Transverse colon (tissue), 4 donors: ENCODE results near the gene RBM39. TPM values are rescaled to one million over a fixed set of nuclear protein-coding genes. Genes with fewer than 3 reads are reported as not detected.

Source experiments
- DNase-seq: peaks from one replicate; pipeline ENCODE4 v3.0.0-alpha.2; 2019
- H3K27ac ChIP-seq, 4 donors: fragments of 200-600 bp; sonication (generic); 2 replicates each; pipeline ENCODE4 v1.5.1; 2016 to 2018; ENCODE audit warnings: inconsistent platforms in 4 of 4
- H3K27me3 ChIP-seq: fragments of 200-600 bp; sonication (generic); 2 replicates; pipeline ENCODE4 v1.5.1; 2017; ENCODE audit warnings: inconsistent platforms
- H3K36me3 ChIP-seq, 4 donors: fragments of 200-600 bp; sonication (generic); 2 replicates each; pipeline ENCODE4 v1.5.1; 2017 to 2019; ENCODE audit warnings: inconsistent platforms in 4 of 4
- H3K4me1 ChIP-seq, 4 donors: fragments of 200-600 bp; sonication (generic); 2 replicates each; pipeline ENCODE4 v1.5.1; 2017 to 2020; ENCODE audit warnings: inconsistent platforms in 4 of 4
- H3K4me3 ChIP-seq, 4 donors: fragments of 200-600 bp; sonication (generic); 1 replicate in 1 of 4; 2 replicates in 3 of 4; pipeline versions ENCODE4 v1.5.1 to v1.6.1; 2017 to 2019; ENCODE audit warnings: inconsistent platforms in 4 of 4
- H3K9me3 ChIP-seq, 2 donors: fragments of 200-600 bp; sonication (generic); 2 replicates each; pipeline ENCODE4 v1.5.1; 2017 to 2019; ENCODE audit warnings: inconsistent platforms in 2 of 2
- CTCF ChIP-seq, 5 experiments: fragments of 200-600 bp in 3 of 5; fragments of 450-650 bp in 2 of 5; sonication (generic) in 3 of 5; IDR thresholded peaks; 1 replicate in 2 of 5; 2 replicates in 3 of 5; pipeline ENCODE4 v1.5.1; 2016 to 2017; ENCODE audit warnings: antibody characterized with exemption in 5 of 5, inconsistent platforms in 3 of 5, mild to moderate bottlenecking in 2 of 5, moderate library complexity in 1 of 5
- EP300 ChIP-seq: sonication (generic); formaldehyde crosslinking; IDR thresholded peaks from one replicate; pipeline ENCODE4 v1.6.1; 2017; ENCODE audit warnings: antibody characterized with exemption, low read depth
- POLR2A ChIP-seq: fragments of 450-650 bp; IDR thresholded peaks from one replicate; pipeline ENCODE4 v1.6.1; 2016; ENCODE audit warnings: antibody characterized with exemption, mild to moderate bottlenecking, moderate library complexity
- POLR2AphosphoS5 ChIP-seq, 3 donors: sonication (generic); formaldehyde crosslinking; IDR thresholded peaks; one replicate each; pipeline ENCODE4 v1.6.1; 2016; ENCODE audit warnings: antibody characterized with exemption in 3 of 3
- WGBS, 2 donors: methylation state at CpG; one replicate each; pipeline ENCODE4 v1.1.5; 2018; ENCODE audit warnings: low coverage in 1 of 2; 5-methylcytosine and 5-hydroxymethylcytosine counted together
- in situ Hi-C, 4 donors: fragments of 200-750 bp; cut with MboI; loops; one replicate each; pipeline versions ENCODE4 v1.15.0 to v1.15.1; 2017; ENCODE audit warnings: low sequenced_read_pairs in 3 of 4, low pct_ligation_motif_present in 1 of 4, low pct_unique_long_range_greater_than_20kb in 1 of 4
- intact Hi-C: fragments of 100-400 bp; cut with DNase I; formaldehyde crosslinking; loops from one replicate; pipeline ENCODE4 v1.15.1; 2023; ENCODE audit warnings: low total_unique reads
- total RNA-seq, 4 donors: library from RNA; depleted of rRNA; stranded (reverse); fragments of >200 nt; gene quantifications; one replicate each; pipeline ENCODE4 v1.1.0, GENCODE V29; 2016

Gene RBM39
- total RNA-seq, 4 donors from 2014 or later, result 264 to 721 (median 416) TPM

GRCh38 chr20:35702824-35703695 lies 39.0 kb downstream of the RBM39 start:
- Histone ChIP-seq H3K27me3 (no peaks in the 10 kb centered on the region), H3K4me1 (peaks cover 0 to 22% (median 15%) of the 10 kb centered on the region in 4 donors), H3K9me3 (no peaks in the 10 kb centered on the region), H3K27ac (no peak overlapping the region), H3K4me3 (no peak overlapping the region), H3K36me3 (peaks cover 0 to 58% (median 29%) of the 10 kb centered on the region in 4 donors)
- intact Hi-C loops, result loop anchor here (5.0 kb wide), 1 partner anchor 69 kb away; the partner anchor contains the start of gene PHF20
- no peak for DNase-seq
- no peak for TF ChIP-seq POLR2AphosphoS5 (IDR thresholded peaks at IDR 0.05)
- TF ChIP-seq CTCF (IDR thresholded peaks at IDR 0.05), result no peak
- no peak for TF ChIP-seq EP300
- TF ChIP-seq POLR2A, result no peak
- WGBS, 2 donors, result 65 to 66% methylated on average over 4 of the region's 4 CpGs
- in situ Hi-C loops, result loop anchor here in 2 of 4 donors (25.0 kb wide), 1 partner anchor 184 kb away; no protein-coding TSS in a partner anchor

- H3K27ac ChIP-seq, result no peak overlapping the region
- peaks cover 0 to 50% (median 27%) of the 10 kb centered on the region in 4 donors for H3K36me3 ChIP-seq
- H3K4me3 ChIP-seq, result no peak overlapping the region
- intact Hi-C loops (loop anchor here (5.0 kb wide), 1 partner anchor 70 kb away; the partner anchor contains the start of gene PHF20), in situ Hi-C loops (loop anchor here in 2 of 4 donors (25.0 kb wide), 1 partner anchor 185 kb away; no protein-coding TSS in a partner anchor)
- H3K27me3 ChIP-seq, result no peaks in the 10 kb centered on the region
- 70 to 84% methylated on average over 6 to 12 of the region's 12 CpGs for WGBS, 2 donors
- H3K9me3 ChIP-seq, result no peaks in the 10 kb centered on the region
- DNase-seq, result no peak
- peaks cover 0 to 31% (median 19%) of the 10 kb centered on the region in 4 donors for H3K4me1 ChIP-seq
- peak; percentile 8 for TF ChIP-seq POLR2A
- peak in 1 of 3 donors; percentile 19 for TF ChIP-seq POLR2AphosphoS5 (IDR thresholded peaks at IDR 0.05)
- no peak for TF ChIP-seq CTCF (IDR thresholded peaks at IDR 0.05)
- no peak for TF ChIP-seq EP300
Measured at GRCh38 chr20:35702051-35702823, 39.8 kb downstream of the RBM39 start.

GRCh38 chr20:35700625-35701148 lies 41.4 kb downstream of the RBM39 start:
- intact Hi-C loops (loop anchor here (5.0 kb wide), 1 partner anchor 72 kb away; the partner anchor contains the start of gene PHF20), in situ Hi-C loops (loop anchor here in 2 of 4 donors (25.0 kb wide), 1 partner anchor 187 kb away; no protein-coding TSS in a partner anchor)
- DNase-seq, result no peak
- TF ChIP-seq POLR2AphosphoS5 (IDR thresholded peaks at IDR 0.05) (peak in 1 of 3 donors; percentile 35), POLR2A (no peak), CTCF (IDR thresholded peaks at IDR 0.05) (no peak)
- peaks cover 0 to 39% (median 18%) of the 10 kb centered on the region in 4 donors for H3K36me3 ChIP-seq
- no peaks in the 10 kb centered on the region for H3K9me3 ChIP-seq
- H3K4me3 ChIP-seq, result no peak overlapping the region
- WGBS, 2 donors, result 92 to 98% methylated on average over 7 of the region's 7 CpGs
- H3K4me1 ChIP-seq, result peaks cover 0 to 32% (median 19%) of the 10 kb centered on the region in 4 donors
- no peaks in the 10 kb centered on the region for H3K27me3 ChIP-seq
- peak overlapping the region in 3 of 4 donors; percentile 91 to 95 (median 92) for H3K27ac ChIP-seq
